Kidney (tissue), 14 donors: ENCODE results near the gene CEP164. TPM values are rescaled to one million over a fixed set of nuclear protein-coding genes. Genes with fewer than 3 reads are reported as not detected.

ENCODE experiments used
- DNase-seq, 5 donors: peaks; one replicate each; pipeline ENCODE4 v3.0.0-alpha.2; 2013 to 2020
- FAIRE-seq: peaks from 2 replicates; lab custom pipeline; 2012; peaks lifted over from hg19 to GRCh38; lab: Jason Lieb, UNC
- H3K27ac ChIP-seq, 2 donors: one replicate each; pipeline ENCODE4 v1.7.0; 2013; ENCODE audit warnings: low read depth in 2 of 2, low read length in 2 of 2, inconsistent platforms in 1 of 2
- H3K27me3 ChIP-seq: one replicate; pipeline ENCODE4 v1.7.1; 2013; ENCODE audit warnings: low read length, inconsistent platforms; ENCODE audit not compliant: control insufficient read depth, insufficient read depth
- H3K36me3 ChIP-seq, 3 donors: one replicate each; pipeline versions ENCODE4 v1.7.0 to v1.7.1; 2013; ENCODE audit warnings: low read length in 3 of 3, control low read depth in 1 of 3, inconsistent platforms in 1 of 3; ENCODE audit not compliant: insufficient read depth in 3 of 3, control insufficient read depth in 2 of 3
- H3K4me1 ChIP-seq, 3 donors: one replicate each; pipeline versions ENCODE4 v1.7.0 to v1.7.1; 2013; ENCODE audit warnings: low read length in 3 of 3, inconsistent platforms in 1 of 3, low read depth in 1 of 3; ENCODE audit not compliant: control insufficient read depth in 2 of 3, insufficient read depth in 2 of 3
- H3K4me3 ChIP-seq, 3 donors: one replicate each; pipeline versions ENCODE4 v1.7.0 to v1.8.1; 2013; ENCODE audit warnings: low read length in 3 of 3, control low read depth in 1 of 3, inconsistent platforms in 1 of 3
- H3K9ac ChIP-seq, 3 donors: one replicate each; pipeline versions ENCODE4 v1.7.0 to v1.7.1; 2013; ENCODE audit warnings: low read length in 3 of 3, control low read depth in 1 of 3, inconsistent platforms in 1 of 3
- H3K9me3 ChIP-seq, 3 donors: one replicate each; pipeline versions ENCODE4 v1.7.0 to v1.7.1; 2013; ENCODE audit warnings: low read length in 3 of 3, control low read depth in 1 of 3, inconsistent platforms in 1 of 3; ENCODE audit not compliant: control insufficient read depth in 2 of 3, insufficient read depth in 1 of 3
- CTCF ChIP-seq: IDR thresholded peaks from 3 replicates; pipeline ENCODE4 v1.5.1; 2012; ENCODE audit warnings: mild to moderate bottlenecking, moderate library complexity, borderline replicate concordance; ENCODE audit not compliant: insufficient read depth; ENCODE audit errors: extremely low read depth
- intact Hi-C: fragments of 100-400 bp; cut with DNase I; formaldehyde crosslinking; loops from one replicate; pipeline ENCODE4 v1.11.1; 2022
- polyA plus RNA-seq: library from polyadenylated mRNA; stranded (reverse); fragments of 350-450 nt; fragmentation: Illumina TruSeq; extraction: RNeasy Lipid Tissue Mini Kit (QIAGEN cat#74804); gene quantifications from one replicate; pipeline ENCODE4 v1.2.3, GENCODE V29; 2014; ENCODE audit warnings: low read depth, low replicate concordance; ENCODE audit not compliant: insufficient read depth
- total RNA-seq: library from RNA; stranded (reverse); fragmentation: NEBNext Ultra II Directional; extraction: Animal tissue kit (Norgen Biotek cat#: 25700); gene quantifications from one replicate; pipeline ENCODE4 v1.2.1, GENCODE V29; 2021
- donor health status: control.
- donor health status: control.
- donor health status: control.
- donor health status: control.
- donor health status: control.
- donor health status: DM: yes; HTN: yes; CAD: no.
- donor health status: Normal renal cell carcinoma (clear cell type).

CEP164 gene
- total and polyA plus RNA-seq, 2 donors from 2014 or later = 7.9 to 30.7 TPM

GRCh38 chr11:117356126-117356890, 28.7 kb downstream of the CEP164 start:
- no peak for TF ChIP-seq CTCF
- Histone ChIP-seq H3K4me1 (no peaks in the 10 kb centered on the region), H3K36me3 (peaks cover 0 to 18% (median 4%) of the 10 kb centered on the region in 3 donors), H3K4me3 (no peak overlapping the region), H3K9me3 (no peaks in the 10 kb centered on the region), H3K27me3 (no peaks in the 10 kb centered on the region), H3K27ac (no peak overlapping the region), H3K9ac (no peak overlapping the region)
- intact Hi-C loops = no loop called here
- FAIRE-seq (no peak), DNase-seq (peak in 1 of 5 donors; percentile 12)

GRCh38 chr11:117361432-117361831, 33.8 kb downstream of the CEP164 start:
- DNase-seq = no peak
- intact Hi-C loops = no loop called here
- no peak overlapping the region for H3K27ac ChIP-seq
- H3K27me3 ChIP-seq = no peaks in the 10 kb centered on the region
- no peak for TF ChIP-seq CTCF
- no peak overlapping the region for H3K9ac ChIP-seq
- H3K36me3 ChIP-seq = peaks cover 6 to 29% (median 10%) of the 10 kb centered on the region in 3 donors
- no peaks in the 10 kb centered on the region for H3K9me3 ChIP-seq
- no peak overlapping the region for H3K4me3 ChIP-seq
- no peak for FAIRE-seq
- no peaks in the 10 kb centered on the region for H3K4me1 ChIP-seq

GRCh38 chr11:117366248-117366647, 38.6 kb downstream of the CEP164 start:
- Histone ChIP-seq H3K9me3 (no peaks in the 10 kb centered on the region), H3K4me3 (no peak overlapping the region), H3K4me1 (no peaks in the 10 kb centered on the region), H3K9ac (no peak overlapping the region), H3K36me3 (peaks cover 6 to 32% (median 17%) of the 10 kb centered on the region in 3 donors), H3K27ac (no peak overlapping the region), H3K27me3 (no peaks in the 10 kb centered on the region)
- intact Hi-C loops = no loop called here
- FAIRE-seq (no peak), DNase-seq (no peak)
- no peak for TF ChIP-seq CTCF

- no peak overlapping the region for H3K9ac ChIP-seq
- no peak for TF ChIP-seq CTCF
- no peak overlapping the region for H3K27ac ChIP-seq
- DNase-seq (no peak), FAIRE-seq (no peak)
- H3K9me3 ChIP-seq = no peaks in the 10 kb centered on the region
- H3K27me3 ChIP-seq = no peaks in the 10 kb centered on the region
- H3K4me3 ChIP-seq = no peak overlapping the region
- no peaks in the 10 kb centered on the region for H3K4me1 ChIP-seq
- intact Hi-C loops = no loop called here
- peaks cover 5 to 32% (median 19%) of the 10 kb centered on the region in 3 donors for H3K36me3 ChIP-seq
These were observed 39.2 kb downstream of the CEP164 start for GRCh38 chr11:117366875-117367274.
